HCT116 (cell line): ENCODE measurements around the gene EPHA4. TPM values are rescaled to one million over a fixed set of nuclear protein-coding genes. Genes with fewer than 3 reads are reported as not detected.

ENCODE experiments used
- ATAC-seq: fragments of 200-7000 bp; cut with Tn5 transposase; 2 replicates; pipeline ENCODE4 v1.9.1; 2020; ENCODE audit warnings: mild to moderate bottlenecking, moderate library complexity
- BruUV-seq: library from RNA; stranded (reverse); fragments of 400-500 nt; replicated peaks from 2 replicates; lab custom pipeline; 2021; lab: Mats Ljungman, UMichigan
- CTCF ChIA-PET: fragments of 300-600 bp; sonication (Branson Sonifier 250); formaldehyde crosslinking; loops from one replicate; lab custom pipeline; 2021; ENCODE audit warnings: antibody characterized with exemption; lab: Charles Lee
- POLR2A ChIA-PET: fragments of 300-600, 350-600 bp; sonication (Branson Sonifier 250); formaldehyde crosslinking; loops from one replicate; lab custom pipeline; 2021; ENCODE audit warnings: antibody characterized with exemption; lab: Charles Lee
- RAD21 ChIA-PET, 2 experiments: fragments of 300-600 bp; sonication (Branson Sonifier 250); formaldehyde crosslinking; loops; one replicate each; lab custom pipeline; 2023; ENCODE audit warnings: low total read pairs in 2 of 2; ENCODE audit not compliant: uncharacterized antibody in 2 of 2, unreplicated experiment in 2 of 2, low non-redundant PET in 1 of 2; lab: Charles Lee
- DNase-seq: peaks from one replicate; pipeline ENCODE4 v3.0.0-alpha.2; 2010; ENCODE audit warnings: low read depth, low spot score
- H2AFZ ChIP-seq: fragments of 200-600 bp; shearing (Covaris generic), sonication (generic); 2 replicates; pipeline ENCODE4 v1.6.1; 2017; ENCODE audit warnings: low read depth, mixed run types, mixed read lengths, antibody characterized with exemption, low read length; ENCODE audit not compliant: poor library complexity, severe bottlenecking
- H3K27ac ChIP-seq: 2 replicates; pipeline ENCODE4 v1.5.1; 2012; ENCODE audit warnings: low read depth, low read length
- H3K27me3 ChIP-seq: fragments of 200-600 bp; sonication (generic); 2 replicates; pipeline ENCODE4 v1.6.1; 2016; ENCODE audit warnings: mixed run types, low read length, mixed read lengths; ENCODE audit not compliant: insufficient read depth
- H3K36me3 ChIP-seq, 2 experiments: fragments of 200-500 bp in 1 of 2; fragments of 200-600 bp in 1 of 2; sonication (Bioruptor generic) in 1 of 2; sonication (generic) in 1 of 2; 2 replicates each; pipeline versions ENCODE4 v1.5.1 to v1.6.1; 2014 to 2016; ENCODE audit warnings: low read length in 2 of 2, inconsistent platforms in 1 of 2, mixed read lengths in 1 of 2, mixed run types in 1 of 2; ENCODE audit not compliant: insufficient read depth in 2 of 2, control insufficient read depth in 1 of 2
- H3K4me1 ChIP-seq, 2 experiments: fragments of 200-600 bp in 1 of 2; sonication (generic) in 1 of 2; 2 replicates each; pipeline versions ENCODE4 v1.5.1 to v1.6.1; 2012 to 2017; ENCODE audit warnings: low read length in 2 of 2, inconsistent platforms in 1 of 2, mild to moderate bottlenecking in 1 of 2, mixed read lengths in 1 of 2, mixed run types in 1 of 2, moderate library complexity in 1 of 2; ENCODE audit not compliant: insufficient read depth in 2 of 2, control insufficient read depth in 1 of 2
- H3K4me2 ChIP-seq: fragments of 200-600 bp; sonication (generic); 2 replicates; pipeline ENCODE4 v1.6.1; 2017; ENCODE audit warnings: mixed run types, low read length, mixed read lengths
- H3K4me3 ChIP-seq, 2 experiments: fragments of 200-600 bp in 1 of 2; sonication (generic) in 1 of 2; replicated peaks in 1 of 2; 2 replicates each; pipeline ENCODE4 v1.5.1; 2011 to 2016; ENCODE audit warnings: low read length in 2 of 2, control low read depth in 1 of 2, low read depth in 1 of 2, mild to moderate bottlenecking in 1 of 2, mixed read lengths in 1 of 2, mixed run types in 1 of 2
- H3K79me2 ChIP-seq: fragments of 200-600 bp; sonication (generic); 2 replicates; pipeline ENCODE4 v1.6.1; 2017; ENCODE audit warnings: mild to moderate bottlenecking, mixed run types, low read length, moderate library complexity, mixed read lengths; ENCODE audit not compliant: insufficient read depth
- H3K9ac ChIP-seq: fragments of 200-600 bp; sonication (generic); 2 replicates; pipeline ENCODE4 v1.6.1; 2016; ENCODE audit warnings: low read length, mixed read lengths
- H3K9me2 ChIP-seq: fragments of 200-600 bp; sonication (generic), shearing (Covaris generic); 2 replicates; pipeline ENCODE4 v1.6.1; 2017; ENCODE audit warnings: mixed run types, mild to moderate bottlenecking, moderate library complexity; ENCODE audit not compliant: insufficient read depth
- H3K9me3 ChIP-seq, 2 experiments: fragments of 200-500 bp in 1 of 2; fragments of 200-600 bp in 1 of 2; sonication (Bioruptor generic) in 1 of 2; sonication (generic) in 1 of 2; 2 replicates each; pipeline ENCODE4 v1.6.1; 2014 to 2017; ENCODE audit warnings: low read length in 2 of 2, mixed read lengths in 2 of 2, inconsistent platforms in 1 of 2, low read depth in 1 of 2, mild to moderate bottlenecking in 1 of 2, mixed run types in 1 of 2, moderate library complexity in 1 of 2; ENCODE audit not compliant: control insufficient read depth in 1 of 2, insufficient read depth in 1 of 2
- H4K20me1 ChIP-seq: fragments of 200-600 bp; sonication (generic), shearing (Covaris generic); 2 replicates; pipeline ENCODE4 v1.6.1; 2017; ENCODE audit warnings: mixed run types, mild to moderate bottlenecking, moderate library complexity; ENCODE audit not compliant: insufficient read depth
- ATF3 ChIP-seq: IDR thresholded peaks from 2 replicates; pipeline ENCODE4 v1.6.1; 2012
- CEBPB ChIP-seq: IDR thresholded peaks from 2 replicates; pipeline ENCODE4 v1.6.1; 2012; ENCODE audit warnings: low read depth
- EZH2phosphoT487 ChIP-seq: fragments of 200-600 bp; IDR thresholded peaks from 2 replicates; pipeline ENCODE4 v1.6.1; 2018; ENCODE audit warnings: antibody characterized with exemption, borderline replicate concordance
- JUND ChIP-seq: IDR thresholded peaks from 2 replicates; pipeline ENCODE4 v1.6.1; 2012
- MAX ChIP-seq: IDR thresholded peaks from 2 replicates; pipeline ENCODE4 v1.6.1; 2012
- POLR2A ChIP-seq: IDR thresholded peaks from 2 replicates; pipeline ENCODE4 v1.7.0; 2011; ENCODE audit warnings: borderline replicate concordance; ENCODE audit not compliant: insufficient read depth, insufficient read length; ENCODE audit errors: extremely low read depth
- RAD21 ChIP-seq: IDR thresholded peaks from 2 replicates; pipeline ENCODE4 v1.6.1; 2012; ENCODE audit warnings: low read depth, mild to moderate bottlenecking
- SP1 ChIP-seq: IDR thresholded peaks from 2 replicates; pipeline ENCODE4 v1.6.1; 2012; ENCODE audit warnings: low read depth
- SRF ChIP-seq: IDR thresholded peaks from 2 replicates; pipeline ENCODE4 v1.6.1; 2012; ENCODE audit warnings: low read depth
- TCF7L2 ChIP-seq: IDR thresholded peaks from 2 replicates; pipeline ENCODE4 v1.7.0; 2011; ENCODE audit warnings: borderline replicate concordance, inconsistent platforms; ENCODE audit not compliant: insufficient read depth, insufficient read length; ENCODE audit errors: extremely low read depth
- intact Hi-C: fragments of 100-400 bp; cut with micrococcal nuclease; formaldehyde crosslinking; loops from 2 replicates; pipeline ENCODE4 v1.10.0; 2022
- total RNA-seq: library from RNA; stranded (reverse); gene quantifications from one replicate; pipeline ENCODE4 v1.2.1, GENCODE V29; 2021; ENCODE audit not compliant: unreplicated experiment
- TF ChIP-seq, protein P1 (sequence below): IDR thresholded peaks from 2 replicates; pipeline ENCODE4 v1.6.1; 2011; ENCODE audit warnings: mild to moderate bottlenecking, low read length, moderate library complexity; ENCODE audit not compliant: insufficient replicate concordance; ENCODE audit errors: extremely low read depth
- TF ChIP-seq, protein P2 (sequence below), 3 experiments: fragments of 200-600 bp in 1 of 3; sonication (generic) in 1 of 3; IDR thresholded peaks in 2 of 3; conservative IDR thresholded peaks in 1 of 3; 2 replicates each; pipeline ENCODE4 v1.5.1; 2012 to 2017; ENCODE audit warnings: low read depth in 2 of 3, low read length in 2 of 3, antibody characterized with exemption in 1 of 3, borderline replicate concordance in 1 of 3, control low read depth in 1 of 3, mild to moderate bottlenecking in 1 of 3, mixed read lengths in 1 of 3, mixed run types in 1 of 3, moderate library complexity in 1 of 3; ENCODE audit not compliant: insufficient read depth in 1 of 3

Gene EPHA4
- total RNA-seq, 1 experiment from 2014 or later, result 3.5 TPM

DNA sequence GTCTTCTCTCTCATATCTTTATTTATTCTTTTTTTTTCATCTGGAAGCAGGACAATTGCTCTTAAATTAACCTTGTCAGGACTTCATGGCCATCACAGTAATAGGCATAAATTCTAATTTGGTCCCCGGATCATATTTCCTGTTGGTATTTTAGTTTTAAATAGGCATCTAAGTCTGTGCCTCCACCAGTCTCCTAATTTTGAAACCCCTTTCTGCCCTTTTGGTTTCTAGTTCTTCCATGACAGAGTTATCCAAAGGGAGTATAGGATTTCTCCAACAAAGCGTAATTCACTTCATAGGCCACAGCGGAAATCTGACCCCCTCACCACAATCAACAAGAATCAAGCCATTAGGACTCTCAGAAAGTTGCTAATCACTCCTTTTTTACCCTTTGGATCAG is 3.8 kb downstream of the EPHA4 start:
- no peak for ATAC-seq
- Histone ChIP-seq H2AFZ (no peak overlapping the region), H4K20me1 (no peaks in the 10 kb centered on the region), H3K9me3 (no peaks in the 10 kb centered on the region), H3K9me2 (no peaks in the 10 kb centered on the region), H3K79me2 (no peaks in the 10 kb centered on the region), H3K4me1 (peaks cover 0 to 13% of the 10 kb centered on the region in 2 experiments; a peak in 2 of 4 replicates), H3K4me3 (no peak overlapping the region), H3K4me2 (no peak overlapping the region), H3K36me3 (no peaks in the 10 kb centered on the region), H3K27ac (no peak overlapping the region), H3K9ac (no peak overlapping the region), H3K27me3 (no peaks in the 10 kb centered on the region)
- DNase-seq, result no peak
- CTCF ChIA-PET, result no interaction called here
- POLR2A ChIA-PET, result no interaction called here
- RAD21 ChIA-PET, result no interaction called here
- no TSS peak for BruUV-seq
- TF ChIP-seq SP1 (no peak), SRF (no peak), RAD21 (no peak), POLR2A (no peak), TCF7L2 (no peak), EZH2phosphoT487 (no peak), CEBPB (no peak), JUND (no peak), MAX (no peak), ATF3 (no peak)
- TF ChIP-seq, protein P1, sequence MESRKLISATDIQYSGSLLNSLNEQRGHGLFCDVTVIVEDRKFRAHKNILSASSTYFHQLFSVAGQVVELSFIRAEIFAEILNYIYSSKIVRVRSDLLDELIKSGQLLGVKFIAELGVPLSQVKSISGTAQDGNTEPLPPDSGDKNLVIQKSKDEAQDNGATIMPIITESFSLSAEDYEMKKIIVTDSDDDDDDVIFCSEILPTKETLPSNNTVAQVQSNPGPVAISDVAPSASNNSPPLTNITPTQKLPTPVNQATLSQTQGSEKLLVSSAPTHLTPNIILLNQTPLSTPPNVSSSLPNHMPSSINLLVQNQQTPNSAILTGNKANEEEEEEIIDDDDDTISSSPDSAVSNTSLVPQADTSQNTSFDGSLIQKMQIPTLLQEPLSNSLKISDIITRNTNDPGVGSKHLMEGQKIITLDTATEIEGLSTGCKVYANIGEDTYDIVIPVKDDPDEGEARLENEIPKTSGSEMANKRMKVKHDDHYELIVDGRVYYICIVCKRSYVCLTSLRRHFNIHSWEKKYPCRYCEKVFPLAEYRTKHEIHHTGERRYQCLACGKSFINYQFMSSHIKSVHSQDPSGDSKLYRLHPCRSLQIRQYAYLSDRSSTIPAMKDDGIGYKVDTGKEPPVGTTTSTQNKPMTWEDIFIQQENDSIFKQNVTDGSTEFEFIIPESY, result no peak
- TF ChIP-seq, protein P2, sequence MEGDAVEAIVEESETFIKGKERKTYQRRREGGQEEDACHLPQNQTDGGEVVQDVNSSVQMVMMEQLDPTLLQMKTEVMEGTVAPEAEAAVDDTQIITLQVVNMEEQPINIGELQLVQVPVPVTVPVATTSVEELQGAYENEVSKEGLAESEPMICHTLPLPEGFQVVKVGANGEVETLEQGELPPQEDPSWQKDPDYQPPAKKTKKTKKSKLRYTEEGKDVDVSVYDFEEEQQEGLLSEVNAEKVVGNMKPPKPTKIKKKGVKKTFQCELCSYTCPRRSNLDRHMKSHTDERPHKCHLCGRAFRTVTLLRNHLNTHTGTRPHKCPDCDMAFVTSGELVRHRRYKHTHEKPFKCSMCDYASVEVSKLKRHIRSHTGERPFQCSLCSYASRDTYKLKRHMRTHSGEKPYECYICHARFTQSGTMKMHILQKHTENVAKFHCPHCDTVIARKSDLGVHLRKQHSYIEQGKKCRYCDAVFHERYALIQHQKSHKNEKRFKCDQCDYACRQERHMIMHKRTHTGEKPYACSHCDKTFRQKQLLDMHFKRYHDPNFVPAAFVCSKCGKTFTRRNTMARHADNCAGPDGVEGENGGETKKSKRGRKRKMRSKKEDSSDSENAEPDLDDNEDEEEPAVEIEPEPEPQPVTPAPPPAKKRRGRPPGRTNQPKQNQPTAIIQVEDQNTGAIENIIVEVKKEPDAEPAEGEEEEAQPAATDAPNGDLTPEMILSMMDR (IDR thresholded peaks at IDR 0.05 in 2 of 3, conservative IDR thresholded peaks at IDR 0.05 in 1 of 3; ENCODE audit: borderline replicate concordance in 1 of 3, insufficient read depth in 1 of 3, low read depth in 2 of 3, low read length in 2 of 3), result no peak
- intact Hi-C loops, result no loop called here
